Progenitor cell of endocrine pancreas (in vitro differentiated cells): ENCODE results near the gene SYT13. TPM values are rescaled to one million over a fixed set of nuclear protein-coding genes. Genes with fewer than 3 reads are reported as not detected.

Source experiments
- DNase-seq: peaks from one replicate; pipeline ENCODE4 v3.0.0; 2021; ENCODE audit warnings: low spot score; ENCODE audit not compliant: unreplicated experiment
- H3K27ac Mint-ChIP-seq: 2 replicates; pipeline ENCODE4 v1.8.0; 2021; ENCODE audit warnings: mild to moderate bottlenecking, moderate library complexity, mixed read lengths
- H3K27me3 Mint-ChIP-seq: 2 replicates; pipeline ENCODE4 v1.8.0; 2021; ENCODE audit warnings: mixed read lengths
- H3K36me3 Mint-ChIP-seq: 2 replicates; pipeline ENCODE4 v1.8.0; 2022; ENCODE audit warnings: mixed read lengths; ENCODE audit not compliant: insufficient read depth
- H3K4me1 Mint-ChIP-seq: 2 replicates; pipeline ENCODE4 v1.8.0; 2021; ENCODE audit warnings: low read depth, mixed read lengths
- H3K4me3 Mint-ChIP-seq: 2 replicates; pipeline ENCODE4 v1.8.0; 2021; ENCODE audit warnings: low read depth, mild to moderate bottlenecking, moderate library complexity, mixed read lengths
- H3K9me3 Mint-ChIP-seq: 2 replicates; pipeline ENCODE4 v1.8.0; 2021; ENCODE audit warnings: low read depth, mixed read lengths
- total RNA-seq: library from RNA; stranded (reverse); gene quantifications from 2 replicates; pipeline ENCODE4 v1.2.1, GENCODE V29; 2021
- TF ChIP-seq, protein P1 (sequence below): fragments of 200-600 bp; sonication (generic); IDR thresholded peaks from one replicate; pipeline ENCODE4 v1.5.0; 2021; ENCODE audit warnings: antibody characterized with exemption, mild to moderate bottlenecking; ENCODE audit not compliant: unreplicated experiment

The SYT13 gene
- total RNA-seq, 1 donor from 2014 or later = 24.5 TPM

DNA sequence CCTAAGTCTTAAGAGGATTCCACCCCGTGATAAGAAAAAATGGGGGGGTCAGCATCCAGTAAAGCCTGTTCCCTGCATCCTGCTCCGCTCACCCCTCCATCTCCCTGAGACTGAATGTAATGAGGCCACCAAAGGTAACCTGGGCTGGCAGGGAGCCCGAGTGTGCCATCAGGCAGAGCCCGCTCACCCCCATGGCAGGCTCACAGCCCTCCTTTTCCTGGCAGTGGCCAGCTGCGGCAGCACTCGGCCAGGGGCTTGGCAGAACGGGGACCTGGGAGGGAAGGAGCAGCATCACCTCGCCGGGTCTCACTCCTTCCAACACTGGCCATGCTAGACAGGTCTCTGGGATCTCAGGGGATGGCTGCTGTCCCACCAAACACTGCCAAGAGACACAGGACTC lies 75.3 kb downstream of the SYT13 start:
- Mint-ChIP-seq H3K27ac (no peak overlapping the region), H3K27me3 (no peaks in the 10 kb centered on the region), H3K9me3 (no peaks in the 10 kb centered on the region), H3K36me3 (peaks cover 7% of the 10 kb centered on the region), H3K4me3 (no peak overlapping the region), H3K4me1 (peaks cover 18% of the 10 kb centered on the region)
- TF ChIP-seq, protein P1, sequence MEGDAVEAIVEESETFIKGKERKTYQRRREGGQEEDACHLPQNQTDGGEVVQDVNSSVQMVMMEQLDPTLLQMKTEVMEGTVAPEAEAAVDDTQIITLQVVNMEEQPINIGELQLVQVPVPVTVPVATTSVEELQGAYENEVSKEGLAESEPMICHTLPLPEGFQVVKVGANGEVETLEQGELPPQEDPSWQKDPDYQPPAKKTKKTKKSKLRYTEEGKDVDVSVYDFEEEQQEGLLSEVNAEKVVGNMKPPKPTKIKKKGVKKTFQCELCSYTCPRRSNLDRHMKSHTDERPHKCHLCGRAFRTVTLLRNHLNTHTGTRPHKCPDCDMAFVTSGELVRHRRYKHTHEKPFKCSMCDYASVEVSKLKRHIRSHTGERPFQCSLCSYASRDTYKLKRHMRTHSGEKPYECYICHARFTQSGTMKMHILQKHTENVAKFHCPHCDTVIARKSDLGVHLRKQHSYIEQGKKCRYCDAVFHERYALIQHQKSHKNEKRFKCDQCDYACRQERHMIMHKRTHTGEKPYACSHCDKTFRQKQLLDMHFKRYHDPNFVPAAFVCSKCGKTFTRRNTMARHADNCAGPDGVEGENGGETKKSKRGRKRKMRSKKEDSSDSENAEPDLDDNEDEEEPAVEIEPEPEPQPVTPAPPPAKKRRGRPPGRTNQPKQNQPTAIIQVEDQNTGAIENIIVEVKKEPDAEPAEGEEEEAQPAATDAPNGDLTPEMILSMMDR = no peak
- no peak for DNase-seq

DNA sequence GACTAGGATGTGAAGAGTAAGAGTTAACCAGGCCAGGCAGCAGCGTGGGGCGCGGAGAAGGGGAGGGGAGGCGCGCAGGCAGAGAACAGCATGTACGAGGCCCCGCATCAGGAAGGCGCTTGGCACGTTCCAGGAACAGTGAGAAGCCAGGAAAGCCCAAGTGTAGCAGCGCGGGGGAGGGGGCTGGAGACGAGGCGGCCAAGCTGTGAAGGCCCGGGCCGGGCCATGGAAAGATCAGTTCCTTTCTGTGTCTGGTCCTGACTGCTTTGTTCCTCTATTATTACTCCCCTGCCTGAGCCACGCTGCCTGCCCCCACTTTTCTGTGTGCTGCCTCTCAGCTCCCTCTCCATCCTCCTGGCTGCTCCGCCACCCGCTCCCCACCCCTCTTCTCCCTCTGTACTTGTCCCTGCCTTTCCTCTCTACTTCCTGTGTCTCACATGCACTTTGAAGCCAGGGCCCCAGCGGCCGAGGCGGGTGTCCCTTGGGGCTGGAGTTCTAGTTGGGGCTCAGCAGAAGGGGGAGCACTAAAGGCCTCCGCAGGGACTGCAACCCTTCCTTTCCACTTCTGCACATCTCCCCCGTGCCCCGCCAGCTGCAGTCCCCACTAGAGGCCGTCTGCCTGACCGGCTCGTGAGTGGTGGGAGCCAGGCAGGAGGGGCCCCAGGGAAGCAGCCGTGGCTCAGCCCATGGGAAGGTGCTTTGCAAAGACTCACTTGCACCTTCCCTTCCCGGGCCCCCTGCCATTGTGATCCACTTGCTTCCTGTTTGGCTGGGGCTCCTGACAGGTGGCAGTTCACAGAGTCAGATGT lies 76.0 kb downstream of the SYT13 start:
- no peaks in the 10 kb centered on the region for H3K9me3 Mint-ChIP-seq
- peaks cover 7% of the 10 kb centered on the region for H3K36me3 Mint-ChIP-seq
- H3K4me3 Mint-ChIP-seq = no peak overlapping the region
- TF ChIP-seq, protein P1 = no peak
- H3K27ac Mint-ChIP-seq = no peak overlapping the region
- no peak for DNase-seq
- H3K4me1 Mint-ChIP-seq = peaks cover 18% of the 10 kb centered on the region
- no peaks in the 10 kb centered on the region for H3K27me3 Mint-ChIP-seq

DNA sequence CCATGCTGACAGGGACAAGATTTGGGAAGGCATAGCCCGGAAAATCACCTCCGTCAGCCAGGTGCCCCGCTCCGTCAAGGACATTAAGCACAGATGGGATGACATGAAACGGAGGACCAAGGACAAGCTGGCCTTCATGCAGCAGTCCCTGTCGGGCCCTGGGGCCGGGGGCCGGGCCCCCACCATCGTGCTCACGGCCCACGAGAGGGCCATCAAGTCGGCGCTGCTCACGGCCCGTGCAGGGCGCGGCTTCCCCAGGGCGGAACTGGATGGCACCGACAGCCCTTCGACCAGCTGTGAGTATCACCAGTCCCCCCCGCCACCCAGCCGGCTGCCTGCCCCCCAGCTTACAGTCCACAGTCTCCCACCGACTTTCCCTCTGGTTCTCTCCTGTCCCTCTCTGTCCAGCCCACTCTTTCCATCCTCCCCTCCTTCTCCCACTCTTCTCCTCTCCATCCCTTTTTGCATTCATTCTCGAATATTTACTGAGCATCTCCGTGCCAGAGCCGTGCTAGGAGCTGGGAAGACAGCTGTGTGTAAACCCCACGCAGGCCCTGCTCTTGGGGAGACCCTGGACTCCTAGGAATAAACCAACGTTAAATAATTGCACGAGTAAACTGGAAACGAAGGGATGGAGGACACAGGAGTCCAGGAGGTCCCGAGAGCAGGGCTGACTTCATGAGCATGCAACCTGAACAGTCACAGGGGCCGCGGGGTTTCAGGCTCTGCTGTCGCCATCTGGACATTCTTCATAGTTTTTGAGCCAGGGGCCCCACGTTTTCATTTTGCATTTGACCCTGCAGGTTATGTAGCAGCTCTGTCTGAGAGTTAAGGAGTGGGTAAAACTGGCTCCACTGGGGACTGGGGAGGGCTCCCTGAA lies 76.9 kb downstream of the SYT13 start:
- Mint-ChIP-seq H3K4me1 (peaks cover 18% of the 10 kb centered on the region), H3K4me3 (no peak overlapping the region), H3K9me3 (no peaks in the 10 kb centered on the region), H3K27me3 (no peaks in the 10 kb centered on the region), H3K27ac (peak overlapping the region; percentile 51), H3K36me3 (peaks cover 7% of the 10 kb centered on the region)
- TF ChIP-seq, protein P1 = no peak
- DNase-seq = no peak

DNA sequence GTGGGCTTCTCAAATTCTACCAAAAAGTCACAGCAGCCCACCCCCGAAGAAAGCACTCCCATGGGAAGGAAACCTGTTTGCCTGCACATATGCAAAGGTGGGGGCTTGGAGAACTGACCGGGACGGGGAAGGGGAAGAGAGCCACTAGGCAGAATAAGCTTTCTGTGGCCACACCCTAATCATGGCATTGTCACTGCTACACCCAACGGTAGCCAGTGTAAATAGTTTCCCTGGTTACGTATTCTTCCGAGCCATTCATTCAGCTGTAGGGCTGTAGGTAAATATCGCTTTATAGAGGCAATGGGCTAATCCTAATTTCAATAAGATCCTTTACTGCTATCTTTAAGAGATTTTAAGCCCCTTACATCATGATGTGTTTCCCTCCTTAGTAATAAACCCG lies 78.0 kb downstream of the SYT13 start:
- no peak overlapping the region for H3K4me3 Mint-ChIP-seq
- TF ChIP-seq, protein P1 = no peak
- peaks cover 1% of the 10 kb centered on the region for H3K9me3 Mint-ChIP-seq
- DNase-seq = no peak
- peaks cover 18% of the 10 kb centered on the region for H3K4me1 Mint-ChIP-seq
- no peaks in the 10 kb centered on the region for H3K27me3 Mint-ChIP-seq
- peaks cover 7% of the 10 kb centered on the region for H3K36me3 Mint-ChIP-seq
- no peak overlapping the region for H3K27ac Mint-ChIP-seq

DNA sequence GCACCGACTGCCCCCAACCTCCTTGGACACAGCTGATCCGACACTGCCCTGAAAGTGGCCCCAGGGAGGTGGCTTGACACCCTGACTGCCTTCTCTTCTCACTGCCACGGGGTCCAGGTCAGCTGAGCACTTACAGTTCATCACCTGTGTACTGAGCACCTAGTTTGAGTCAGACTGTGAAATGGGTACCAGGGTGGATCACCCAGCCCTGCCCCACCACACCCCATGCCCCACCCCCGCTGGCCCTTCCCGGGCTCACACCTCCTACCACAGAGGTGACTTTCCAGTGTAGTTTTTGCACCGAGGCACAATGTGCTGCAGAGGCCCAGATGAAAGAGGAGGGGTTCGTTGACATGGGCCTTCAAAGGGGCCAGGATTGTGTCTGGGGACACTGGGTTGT lies 80.2 kb downstream of the SYT13 start:
- Mint-ChIP-seq H3K36me3 (peaks cover 19% of the 10 kb centered on the region), H3K27ac (no peak overlapping the region), H3K4me1 (peaks cover 18% of the 10 kb centered on the region), H3K4me3 (no peak overlapping the region), H3K9me3 (peaks cover 9% of the 10 kb centered on the region), H3K27me3 (no peaks in the 10 kb centered on the region)
- TF ChIP-seq, protein P1 = no peak
- no peak for DNase-seq
